Measurements from ENCODE around the gene CEP55.

DNA sequence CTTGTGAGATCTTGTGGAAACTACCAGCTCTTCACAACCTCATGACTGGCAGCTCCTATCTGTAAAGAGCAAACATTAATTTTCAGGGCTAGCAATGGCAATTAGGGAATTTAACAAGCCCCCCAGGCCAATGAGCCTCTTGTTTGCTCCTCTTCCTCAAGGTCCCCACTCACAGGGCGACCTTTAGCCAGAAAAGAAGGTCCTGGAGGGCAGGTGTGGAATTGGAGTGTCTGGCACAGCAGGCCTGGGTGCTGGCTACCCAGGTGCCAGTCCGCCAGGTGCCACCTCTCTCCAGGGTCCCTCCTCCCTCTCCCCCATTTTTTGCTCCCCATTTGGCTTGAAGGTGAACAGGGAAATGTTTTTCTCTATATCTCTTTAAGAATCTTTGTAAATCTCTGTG lies 1.9 kb upstream of the CEP55 start:
- TF ChIP-seq CTCF (IDR thresholded peaks at IDR 0.05) = no peak
- no peak for TF ChIP-seq ZFX (IDR thresholded peaks at IDR 0.05; ENCODE audit: borderline replicate concordance)
